Putamen (tissue), 1 donor: ENCODE results near the gene PCBP3.

Source experiments
- DNase-seq: peaks from one replicate; pipeline ENCODE4 v3.0.0-alpha.2; 2016; ENCODE audit warnings: low spot score

Gene PCBP3

DNA sequence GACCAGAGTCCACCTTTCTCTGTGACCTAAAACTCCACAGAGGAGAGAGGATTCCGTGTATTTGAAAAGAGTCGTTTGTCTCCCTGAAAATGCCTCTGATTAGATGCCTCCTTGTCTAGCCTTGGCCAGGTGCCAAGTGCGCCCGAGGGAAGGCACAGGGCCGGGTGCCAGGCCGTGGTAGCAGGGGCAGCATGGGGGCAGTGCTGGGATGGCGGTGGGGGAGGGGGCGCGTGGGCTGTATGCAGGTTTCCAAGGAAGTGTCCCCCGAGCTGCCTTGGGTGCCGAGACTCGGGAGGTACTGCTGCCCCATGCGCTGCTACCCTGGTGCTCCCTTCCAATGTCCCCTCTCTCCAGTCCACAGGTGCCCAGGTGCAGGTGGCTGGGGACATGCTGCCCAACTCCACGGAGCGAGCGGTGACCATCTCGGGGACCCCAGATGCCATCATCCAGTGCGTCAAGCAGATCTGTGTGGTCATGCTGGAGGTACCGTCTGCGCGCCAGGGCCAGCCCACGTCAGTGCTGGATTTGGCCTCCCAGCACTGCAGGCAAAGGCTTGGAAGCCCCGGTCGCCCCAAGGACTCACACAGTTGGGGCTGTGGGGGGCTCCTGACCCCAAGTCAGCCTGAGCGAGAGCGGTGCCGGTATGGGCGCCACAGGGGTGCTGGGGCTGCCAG, 267.2 kb downstream of the PCBP3 start:
- no peak for DNase-seq

DNA sequence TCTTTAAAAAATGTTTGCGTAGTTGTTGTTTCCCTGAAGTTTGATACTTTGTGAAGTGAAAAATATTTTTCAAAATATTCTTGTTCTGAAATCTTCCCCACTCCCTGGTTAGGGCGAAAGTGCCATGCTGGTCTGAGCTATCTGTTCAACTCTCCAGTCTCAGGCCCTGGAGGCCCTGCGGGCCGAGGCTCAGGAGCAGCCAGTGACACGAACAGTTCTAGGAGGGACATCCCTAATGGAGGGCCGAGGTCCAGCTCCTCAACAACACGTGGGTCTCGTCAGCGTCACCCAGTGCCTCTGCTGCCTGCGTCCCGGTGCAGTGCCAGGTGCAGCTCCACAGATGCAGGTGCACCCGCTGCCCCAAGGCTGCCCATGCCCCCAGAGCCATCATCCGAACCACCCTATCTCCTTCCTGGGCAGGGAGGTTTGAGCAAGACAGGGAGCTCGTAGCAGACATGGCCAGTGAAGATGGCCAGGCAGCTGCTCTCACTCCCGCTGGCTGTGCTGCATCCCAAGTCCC, 268.3 kb downstream of the PCBP3 start:
- DNase-seq = no peak

DNA sequence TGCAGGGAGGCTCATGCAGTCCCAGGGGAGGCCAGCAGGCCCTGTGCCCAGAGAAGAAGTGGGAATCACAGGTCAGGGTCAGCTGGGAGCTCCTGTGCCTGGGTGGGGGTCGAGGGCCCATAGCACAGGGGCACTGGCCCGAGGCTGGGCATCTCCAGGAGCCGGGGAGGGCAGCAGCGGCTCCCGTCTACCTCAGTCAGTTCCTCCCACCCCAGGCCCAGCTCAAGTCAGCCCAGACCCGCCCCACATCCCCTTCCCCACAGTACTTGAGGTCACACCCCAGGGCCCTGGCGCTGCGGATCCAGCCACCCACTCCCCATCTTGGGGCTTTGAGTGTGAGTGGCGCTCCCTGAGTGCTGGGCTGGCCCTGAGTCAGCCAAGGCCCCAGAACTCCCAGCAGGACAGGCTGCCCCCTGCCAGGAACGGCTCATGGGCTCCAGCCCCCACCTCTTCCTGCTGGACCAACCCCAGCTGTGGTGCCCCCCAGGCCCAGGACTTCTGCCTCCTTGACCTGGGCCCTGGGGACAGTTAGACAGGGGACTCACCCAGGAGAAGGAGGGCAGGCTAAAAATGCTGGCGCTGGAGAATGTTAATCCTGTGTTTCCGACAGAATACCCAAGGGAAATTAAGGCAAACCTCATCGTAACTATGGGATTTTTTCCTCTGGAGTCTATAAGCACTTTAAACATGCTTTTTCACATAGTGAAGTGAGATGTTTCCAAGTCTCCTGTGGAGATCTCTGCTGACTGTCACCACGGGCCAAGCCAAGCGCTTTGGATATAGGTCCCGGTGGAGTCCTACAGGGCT, 269.3 kb downstream of the PCBP3 start:
- DNase-seq = no peak

GRCh38 chr21:45913418-45913765, 269.9 kb downstream of the PCBP3 start:
- no peak for DNase-seq

DNA sequence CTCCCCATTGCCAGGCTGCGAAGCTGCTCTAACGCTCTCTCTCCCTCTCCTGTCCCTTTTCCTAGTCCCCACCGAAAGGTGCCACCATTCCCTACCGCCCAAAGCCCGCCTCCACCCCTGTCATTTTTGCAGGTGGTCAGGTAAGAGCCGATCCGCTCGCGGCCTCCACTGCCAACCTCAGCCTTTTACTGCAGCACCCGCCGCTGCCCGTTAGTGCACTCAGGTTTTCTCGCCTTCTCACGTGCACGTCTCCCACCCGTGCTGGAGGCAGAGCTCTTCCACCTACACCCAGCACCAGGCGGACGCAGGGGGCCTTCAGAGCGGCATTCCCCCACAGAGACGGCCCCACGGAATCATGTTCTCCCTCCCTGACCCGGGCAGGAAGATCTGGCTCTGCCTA, 270.4 kb downstream of the PCBP3 start:
- no peak for DNase-seq

DNA sequence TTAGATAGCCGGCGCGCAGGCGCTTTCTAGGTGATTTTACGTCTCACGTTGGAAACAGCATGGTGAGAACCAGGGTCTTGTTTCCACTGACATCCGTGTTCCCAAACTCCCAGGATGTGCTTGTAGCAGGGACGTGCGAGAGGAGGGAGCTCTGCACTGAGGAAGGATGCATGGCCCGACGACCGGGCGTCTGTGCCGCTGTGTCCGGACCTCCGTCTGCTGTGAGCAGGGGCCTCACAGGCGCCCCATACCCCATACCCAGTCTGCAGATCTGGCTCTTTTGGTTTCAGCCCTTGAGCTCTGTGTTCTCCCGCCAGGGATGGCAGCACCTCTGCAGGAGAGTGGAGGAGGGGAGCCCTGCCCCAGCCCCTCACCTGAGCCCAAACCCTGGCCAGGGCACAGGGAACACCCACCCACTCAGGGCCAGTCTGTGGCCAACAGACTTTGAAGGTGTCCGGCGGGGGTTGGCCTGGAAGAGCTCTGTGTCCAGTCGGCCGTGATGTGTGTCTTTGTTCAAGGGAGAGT, 270.9 kb downstream of the PCBP3 start:
- no peak for DNase-seq

- DNase-seq = no peak
These were observed 272.7 kb downstream of the PCBP3 start for GRCh38 chr21:45916011-45916840.

DNA sequence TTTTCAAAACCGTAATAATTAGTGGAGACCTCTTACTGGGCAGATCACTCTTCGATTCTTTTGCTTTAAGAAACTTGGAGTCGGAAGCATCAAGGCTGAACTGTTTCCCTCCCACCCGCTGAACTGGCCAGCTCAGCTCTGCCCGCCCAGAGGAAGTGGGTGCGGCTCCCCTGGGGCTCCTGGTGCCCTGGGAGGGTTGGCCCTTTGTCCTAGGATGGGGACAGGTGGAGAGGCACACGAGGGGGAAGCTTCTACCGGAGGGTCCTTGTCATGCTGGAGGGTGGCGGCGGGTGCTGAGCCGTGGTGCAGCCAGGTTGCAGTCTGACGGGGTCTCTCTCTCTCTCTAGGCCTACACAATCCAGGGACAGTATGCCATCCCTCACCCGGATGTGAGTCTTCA, 273.7 kb downstream of the PCBP3 start:
- DNase-seq = no peak

DNA sequence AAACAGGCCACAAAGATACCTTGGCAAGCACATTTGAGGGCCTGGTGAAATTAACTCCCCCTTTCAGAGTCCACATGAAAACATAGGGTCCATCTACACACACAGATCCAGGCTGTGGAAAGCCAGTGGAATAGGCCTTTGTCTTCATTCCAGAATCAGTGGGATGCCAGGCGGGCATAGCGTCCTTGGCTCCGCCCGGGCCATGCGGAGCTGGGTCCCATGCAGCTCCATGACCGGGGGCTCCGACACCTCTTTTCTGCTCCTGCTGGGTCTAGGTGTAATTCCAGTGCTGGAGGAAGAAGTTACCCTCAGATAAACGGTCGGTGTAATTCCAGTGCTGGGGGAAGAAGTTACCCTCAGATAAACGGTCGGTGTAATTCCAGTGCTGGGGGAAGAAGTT, 274.5 kb downstream of the PCBP3 start:
- no peak for DNase-seq

DNA sequence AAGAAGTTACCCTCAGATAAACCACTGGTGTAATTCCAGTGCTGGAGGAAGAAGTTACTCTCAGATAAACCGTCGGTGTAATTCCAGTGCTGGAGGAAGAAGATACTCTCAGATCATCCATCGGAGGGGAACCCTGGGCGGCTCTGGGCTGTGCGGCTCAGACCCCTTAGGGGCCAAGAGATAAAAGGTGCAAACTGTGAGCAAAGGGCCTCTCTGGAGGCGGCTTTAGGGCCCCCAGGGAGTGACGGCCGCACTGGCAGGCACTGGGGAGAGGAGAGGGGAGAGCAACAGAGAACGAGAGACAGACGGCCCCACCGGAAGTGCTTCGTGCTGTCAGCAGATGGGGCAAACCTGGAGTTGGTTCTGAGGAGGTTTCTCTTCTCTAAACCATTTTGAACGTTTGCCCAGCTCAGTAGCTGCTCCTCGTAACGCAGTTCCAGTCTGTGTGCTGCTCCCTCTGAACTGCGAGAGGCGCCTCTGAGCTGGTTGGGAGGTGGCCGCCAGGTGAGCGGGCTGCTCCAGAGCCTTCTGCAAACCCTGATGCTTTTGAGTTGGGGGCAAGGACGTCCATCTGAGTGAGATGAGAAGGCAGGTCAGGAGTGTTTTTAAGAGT, 275.4 kb downstream of the PCBP3 start:
- no peak for DNase-seq

- no peak for DNase-seq
These were observed 276.1 kb downstream of the PCBP3 start for GRCh38 chr21:45919593-45919992.

GRCh38 chr21:45920824-45921600, 277.5 kb downstream of the PCBP3 start:
- no peak for DNase-seq

DNA sequence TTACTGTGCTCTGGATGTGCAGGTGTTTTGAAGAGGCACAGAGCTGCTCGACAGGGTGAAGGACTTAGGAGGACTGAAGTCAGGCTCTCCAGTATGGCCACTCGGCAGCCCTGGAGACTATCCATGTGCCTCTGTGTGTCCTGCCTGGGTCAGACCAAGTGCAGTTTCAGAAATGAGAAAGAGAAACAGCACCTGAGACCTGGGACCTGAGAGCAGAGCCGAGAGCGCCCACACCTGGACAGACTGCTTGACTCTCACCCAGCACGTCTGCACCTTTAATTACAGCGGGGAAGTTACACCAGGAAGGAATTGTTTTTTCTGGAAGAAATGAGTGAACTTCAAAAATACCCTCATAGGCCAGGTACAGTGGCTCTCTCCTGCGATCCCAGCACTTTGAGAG, 278.4 kb downstream of the PCBP3 start:
- DNase-seq = no peak

- peak; percentile 18 for DNase-seq
These were observed 279.1 kb downstream of the PCBP3 start for GRCh38 chr21:45922648-45923047.

- peak; percentile 72 for DNase-seq
These were observed 279.6 kb downstream of the PCBP3 start for GRCh38 chr21:45923146-45923545.

DNA sequence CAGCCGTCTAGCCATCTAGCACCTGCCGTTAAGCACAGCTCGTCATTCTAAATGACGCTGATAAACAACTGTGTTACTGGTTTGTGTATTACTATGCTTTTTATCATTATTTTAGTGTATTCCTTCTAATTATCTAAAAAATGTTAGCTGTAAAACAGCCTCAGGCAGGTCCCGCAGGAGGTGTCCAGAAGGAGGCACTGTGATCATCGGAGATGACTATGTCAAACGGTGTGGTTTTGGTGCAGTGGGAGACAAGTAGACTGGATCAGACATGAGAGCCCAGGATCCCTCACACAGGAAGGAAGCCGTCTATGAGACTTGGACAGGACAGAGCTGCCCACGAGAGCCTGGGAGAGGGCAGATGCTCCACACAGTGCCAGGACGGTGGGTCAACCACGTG, 282.8 kb downstream of the PCBP3 start:
- DNase-seq = no peak

- DNase-seq = no peak
These were observed 283.5 kb downstream of the PCBP3 start for GRCh38 chr21:45927032-45927431.

DNA sequence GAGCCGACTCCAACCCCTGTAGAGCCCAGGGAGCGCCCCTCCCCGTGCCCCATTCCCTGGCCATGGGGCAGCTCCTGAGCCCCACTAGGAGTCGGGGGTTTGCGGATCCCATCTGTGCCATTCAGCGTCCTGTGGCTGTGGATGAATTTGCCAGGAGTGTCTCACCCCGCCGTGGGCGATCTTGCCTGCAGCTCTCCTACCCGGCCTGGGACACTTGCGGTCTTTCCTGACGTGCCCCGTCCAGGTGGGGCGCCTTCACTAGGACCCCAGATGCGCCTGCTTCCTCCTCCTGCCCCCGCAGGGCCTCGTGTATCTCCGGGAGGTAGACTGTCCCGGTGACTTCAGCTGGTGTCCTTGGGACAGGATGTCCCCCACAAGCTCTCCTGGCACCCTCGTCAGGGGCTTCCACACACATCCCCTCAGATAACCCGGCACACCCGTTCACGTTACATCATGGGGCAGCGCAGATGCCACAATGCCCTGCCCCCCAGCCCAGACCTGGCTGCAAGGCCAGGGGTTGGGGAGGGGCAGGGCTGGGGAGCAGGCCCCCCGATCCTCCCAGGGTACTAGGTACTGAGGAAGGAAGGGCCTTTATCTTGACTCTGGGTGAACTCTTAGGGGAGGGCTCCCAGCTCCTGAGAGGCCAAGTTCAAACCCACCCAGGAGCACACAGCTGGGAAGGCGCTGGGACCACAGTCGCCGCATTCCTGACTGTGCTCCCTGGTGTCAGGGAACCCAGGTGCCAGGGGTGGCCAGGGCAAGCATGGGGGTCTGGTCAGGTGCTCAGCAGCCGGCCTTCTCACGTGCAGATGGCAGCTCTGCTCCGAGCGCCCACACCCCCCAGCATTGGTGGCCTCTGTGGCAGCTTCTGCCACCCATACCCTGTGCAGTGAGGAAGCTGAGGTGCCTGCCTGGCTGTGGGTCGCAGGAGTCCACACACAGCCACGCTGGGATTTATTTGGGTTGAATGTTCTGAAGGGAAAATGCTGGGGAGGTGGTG, 284.6 kb downstream of the PCBP3 start:
- no peak for DNase-seq

GRCh38 chr21:45929449-45929848, 285.9 kb downstream of the PCBP3 start:
- DNase-seq = no peak

GRCh38 chr21:45930231-45930760, 286.8 kb downstream of the PCBP3 start:
- no peak for DNase-seq
